ENCODE measurements around the gene UNC5B.
"Not testable (repeated sequence)": the region's sequence is repeated elsewhere in the genome, so short reads cannot be mapped to it uniquely, and the experiment has no call there.

UNC5B gene

DNA sequence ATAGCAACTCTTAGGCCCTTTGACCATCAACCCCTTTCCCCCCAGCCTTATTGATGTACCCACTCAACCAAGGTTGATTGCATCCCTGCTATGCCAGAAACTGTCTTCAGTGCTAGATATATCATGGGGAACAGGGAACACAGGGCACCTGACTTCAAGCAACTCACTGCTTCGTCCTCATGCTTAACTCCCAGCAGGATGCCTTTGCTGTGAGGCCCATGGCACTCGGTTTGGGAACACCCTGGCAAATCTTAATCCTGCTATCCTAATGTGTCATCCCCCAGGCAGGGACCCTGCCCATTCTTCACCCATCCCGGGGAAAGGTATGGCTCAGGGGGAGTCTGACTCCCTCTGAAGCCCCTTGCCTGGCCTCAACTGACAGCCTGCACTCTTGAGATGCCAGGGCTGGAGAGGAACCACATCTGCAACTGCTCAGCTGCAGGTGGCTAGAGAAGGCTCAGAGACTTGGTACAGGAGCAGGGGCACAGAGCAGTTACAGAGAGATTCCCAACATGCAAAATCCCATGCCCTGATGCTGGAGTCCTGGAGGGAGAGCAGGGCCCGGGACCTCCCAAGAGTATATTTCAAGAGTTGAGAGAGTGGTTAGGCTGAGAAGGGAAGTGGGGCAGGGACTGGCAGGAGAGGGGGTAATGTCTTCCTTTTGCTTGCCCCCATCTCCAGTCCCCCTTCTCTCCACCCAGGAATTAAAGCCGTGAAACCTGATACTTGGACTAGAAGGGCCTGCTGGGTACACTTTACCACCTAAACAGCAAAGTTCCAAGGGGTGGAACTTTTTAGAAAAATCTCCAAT is 2.4 kb upstream of the UNC5B start:
- DNase-seq, result no peak

DNA sequence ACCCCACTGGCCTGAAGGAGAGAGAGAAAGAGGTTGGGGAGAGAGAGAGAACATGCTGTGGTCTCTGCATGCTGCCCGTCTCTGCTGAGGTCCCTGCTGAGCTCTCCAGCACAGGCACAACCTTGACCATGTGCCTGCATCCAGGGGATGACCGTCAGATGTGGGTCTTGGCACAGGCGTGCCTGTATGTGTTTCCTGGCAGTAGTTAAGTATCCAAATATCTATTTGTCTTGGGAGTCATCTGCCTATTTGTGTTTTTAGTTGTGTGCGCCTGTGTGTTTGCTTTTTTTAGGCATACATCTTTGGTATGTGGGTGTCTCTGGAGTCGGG is 1.9 kb upstream of the UNC5B start:
- no peak for DNase-seq

DNA sequence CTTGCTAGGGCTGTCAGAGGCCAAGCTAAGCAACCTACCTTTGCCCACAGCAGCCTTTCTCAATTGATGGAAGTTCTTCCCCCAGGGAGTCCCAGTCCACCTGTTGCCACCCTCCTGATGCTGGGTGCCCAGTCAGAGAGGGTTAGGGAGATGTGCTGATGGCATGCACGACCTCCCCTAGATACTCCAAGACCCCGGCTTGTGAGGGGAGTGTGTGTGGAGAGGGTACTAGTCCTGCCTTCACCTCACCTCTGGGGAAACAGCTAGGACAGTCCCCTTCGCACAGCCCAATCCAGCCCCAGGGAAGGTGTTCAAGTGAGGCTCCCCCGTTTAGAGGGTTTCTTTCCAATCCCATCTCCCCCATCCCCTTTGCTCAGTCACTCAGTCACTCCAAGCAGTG is 1.3 kb upstream of the UNC5B start:
- DNase-seq, result no peak

DNA sequence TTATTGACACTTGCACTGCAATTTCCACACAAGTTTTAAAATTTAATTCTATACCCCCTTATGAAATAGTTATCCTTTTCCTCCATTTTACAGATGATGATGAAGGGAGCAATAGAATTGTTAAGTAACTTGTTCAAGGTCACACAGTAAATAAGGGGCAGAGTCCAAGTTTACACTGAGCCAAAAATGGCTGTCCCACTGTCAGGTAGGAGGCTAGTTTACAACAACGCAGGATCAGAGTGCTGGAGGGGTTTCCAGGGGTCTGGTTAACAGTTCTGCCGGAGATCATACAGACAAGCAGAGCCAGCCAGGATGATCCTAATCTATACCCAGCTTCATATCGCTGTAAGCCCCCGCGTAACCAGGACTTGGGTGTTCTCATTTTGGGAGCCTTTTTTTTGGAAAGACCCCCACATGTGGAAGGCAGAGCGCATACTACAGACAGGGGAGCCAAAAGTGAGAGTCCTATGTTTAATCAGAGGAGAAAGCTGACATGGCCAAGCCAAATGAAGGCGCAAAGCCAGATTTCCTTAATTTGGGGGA is 524 bp upstream of the UNC5B start:
- no peak for DNase-seq

DNA sequence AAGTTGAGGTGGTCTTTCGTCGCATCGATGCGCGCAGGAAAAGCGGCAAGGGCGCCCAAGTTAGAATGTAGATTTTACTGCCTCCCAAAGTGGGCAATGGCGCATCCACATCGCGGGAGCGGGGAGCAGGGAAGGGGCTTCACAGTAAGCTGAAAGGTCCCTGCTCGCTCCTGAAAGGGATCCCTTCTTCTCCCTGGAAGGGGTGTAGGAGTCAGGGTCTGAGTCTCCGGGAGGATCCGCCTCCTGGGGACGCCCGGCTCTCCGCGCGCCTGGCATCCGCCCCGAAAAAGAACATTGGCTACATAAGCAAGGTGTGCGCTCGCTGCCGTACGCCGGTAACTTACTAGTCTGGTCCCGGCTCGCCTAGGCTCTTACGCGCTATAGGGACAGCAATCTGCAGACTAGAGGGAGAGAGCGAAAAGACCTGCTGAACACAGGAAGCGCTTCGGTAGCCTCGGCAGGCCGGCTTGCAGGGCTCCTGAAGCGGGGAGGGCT is 804 bp downstream of the UNC5B start:
- DNase-seq, result peak in 1 of 2 experiments; percentile 28

DNA sequence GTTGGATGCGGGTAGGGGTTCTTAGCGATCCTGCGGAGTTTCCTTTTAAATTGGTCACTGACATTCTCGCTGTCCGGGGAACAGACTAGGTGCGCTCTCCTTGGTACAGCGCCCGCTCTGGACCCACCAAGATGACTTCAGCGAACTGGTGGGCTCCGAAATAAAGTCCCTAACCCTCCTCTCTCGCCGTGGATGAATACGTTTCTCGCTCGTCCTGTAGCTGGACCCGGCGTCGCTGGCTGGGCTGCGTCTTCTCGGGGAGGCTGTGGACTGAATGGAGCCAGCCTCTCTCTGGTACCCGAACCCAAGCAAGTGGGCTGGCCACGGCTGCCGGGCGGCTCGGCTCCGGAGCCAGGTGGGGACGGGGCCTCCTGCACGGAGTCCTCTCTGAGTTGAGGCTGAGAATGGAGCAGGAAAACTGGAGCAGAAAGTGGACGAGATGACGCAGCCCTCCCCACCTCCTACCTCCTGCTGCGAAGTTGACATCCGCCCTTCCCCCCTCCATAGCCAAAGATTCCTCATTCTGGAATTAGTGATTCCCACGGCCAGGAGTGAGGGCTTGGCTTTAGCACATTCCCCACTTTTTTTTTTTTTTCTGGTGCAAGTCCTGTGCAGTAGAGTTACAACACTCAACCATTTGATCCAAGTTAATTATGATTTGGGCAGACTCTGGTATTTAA is 1.5 kb downstream of the UNC5B start:
- no peak for DNase-seq

DNA sequence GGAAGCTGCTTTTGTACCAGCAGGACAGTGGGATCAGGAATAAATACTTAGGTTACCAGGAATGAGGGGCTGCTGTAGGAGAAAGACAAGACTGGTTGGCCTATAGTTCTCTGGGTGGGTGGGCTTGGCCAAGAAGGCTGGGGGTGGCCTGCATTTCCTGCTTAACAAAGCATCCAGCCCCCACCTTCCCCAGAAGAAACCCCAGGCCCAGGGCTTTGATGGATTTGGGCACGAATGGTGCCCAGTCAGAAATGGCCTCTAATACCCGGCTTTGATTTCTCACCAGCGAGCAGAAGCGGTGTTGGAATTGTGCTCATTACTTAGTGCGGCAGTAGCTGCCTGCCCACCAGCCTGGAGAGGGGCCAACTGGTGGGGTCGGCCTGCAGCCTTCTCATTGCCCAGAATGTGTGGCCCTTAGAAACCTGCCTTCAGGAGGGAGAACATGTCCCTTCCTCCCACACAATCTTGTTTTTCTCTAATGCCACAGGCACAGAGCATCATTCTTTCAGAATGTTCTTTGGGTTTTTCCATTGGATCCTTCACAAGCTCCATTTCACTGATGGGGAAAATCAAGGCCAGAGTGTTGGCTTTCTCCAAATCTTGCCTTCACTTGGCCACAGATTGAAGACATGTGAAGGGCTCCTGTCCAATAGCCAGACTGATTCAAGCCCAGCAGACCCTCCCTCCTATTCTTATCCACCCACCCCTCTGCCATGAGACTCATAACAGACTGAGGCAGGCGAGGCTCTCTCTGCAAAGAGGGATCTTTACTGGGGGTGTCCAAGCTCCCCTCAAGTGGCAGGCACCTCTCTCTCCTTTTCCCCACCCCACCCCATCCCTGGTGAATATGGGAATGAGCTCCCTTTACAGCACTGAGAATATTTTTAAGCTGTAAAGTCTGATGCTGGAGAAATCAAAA is 2.5 kb downstream of the UNC5B start:
- DNase-seq, result no peak

DNA sequence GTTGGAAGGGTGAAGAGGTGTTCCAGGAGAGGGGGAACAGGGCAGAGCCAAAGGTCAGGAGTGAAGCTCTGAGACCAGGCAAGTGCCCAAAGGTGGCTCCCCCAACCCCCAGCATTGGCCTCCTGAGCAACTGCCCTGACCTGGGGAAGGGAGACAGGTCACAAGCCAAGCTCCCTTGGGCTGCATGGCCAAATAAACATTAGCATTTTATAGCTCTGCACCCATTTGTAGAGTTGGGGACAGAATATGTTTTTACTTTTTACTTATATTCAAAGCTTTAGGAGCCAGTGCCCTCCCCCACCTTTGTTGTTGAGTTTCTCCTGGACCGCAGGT is 4.0 kb downstream of the UNC5B start:
- DNase-seq, result no peak

DNA sequence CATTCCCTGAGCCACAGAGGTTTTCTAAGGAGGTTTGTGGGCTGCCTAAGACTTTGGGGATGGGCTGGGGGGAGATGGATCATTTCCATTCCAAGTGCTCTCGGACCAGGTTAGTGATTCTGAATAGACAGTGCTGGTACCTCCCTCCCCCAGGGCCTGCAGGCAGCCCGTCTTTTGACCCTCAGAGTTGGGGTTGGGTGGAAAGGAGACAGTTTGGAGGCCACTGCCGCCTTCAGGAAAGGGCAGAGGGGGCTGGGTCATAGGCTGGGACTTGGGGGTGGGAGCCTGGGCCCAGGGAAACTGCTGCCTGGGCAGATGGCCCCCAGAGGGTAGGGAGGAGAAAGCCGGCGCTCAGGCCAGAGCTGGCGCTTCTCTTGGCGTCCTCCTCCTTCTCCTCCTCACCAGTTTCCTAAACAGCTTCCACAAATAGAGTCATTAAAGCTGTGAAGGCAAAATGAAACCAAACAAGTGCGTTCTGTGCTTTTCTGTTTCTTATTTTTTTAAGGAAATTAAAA is 4.4 kb downstream of the UNC5B start:
- no peak for DNase-seq

DNA sequence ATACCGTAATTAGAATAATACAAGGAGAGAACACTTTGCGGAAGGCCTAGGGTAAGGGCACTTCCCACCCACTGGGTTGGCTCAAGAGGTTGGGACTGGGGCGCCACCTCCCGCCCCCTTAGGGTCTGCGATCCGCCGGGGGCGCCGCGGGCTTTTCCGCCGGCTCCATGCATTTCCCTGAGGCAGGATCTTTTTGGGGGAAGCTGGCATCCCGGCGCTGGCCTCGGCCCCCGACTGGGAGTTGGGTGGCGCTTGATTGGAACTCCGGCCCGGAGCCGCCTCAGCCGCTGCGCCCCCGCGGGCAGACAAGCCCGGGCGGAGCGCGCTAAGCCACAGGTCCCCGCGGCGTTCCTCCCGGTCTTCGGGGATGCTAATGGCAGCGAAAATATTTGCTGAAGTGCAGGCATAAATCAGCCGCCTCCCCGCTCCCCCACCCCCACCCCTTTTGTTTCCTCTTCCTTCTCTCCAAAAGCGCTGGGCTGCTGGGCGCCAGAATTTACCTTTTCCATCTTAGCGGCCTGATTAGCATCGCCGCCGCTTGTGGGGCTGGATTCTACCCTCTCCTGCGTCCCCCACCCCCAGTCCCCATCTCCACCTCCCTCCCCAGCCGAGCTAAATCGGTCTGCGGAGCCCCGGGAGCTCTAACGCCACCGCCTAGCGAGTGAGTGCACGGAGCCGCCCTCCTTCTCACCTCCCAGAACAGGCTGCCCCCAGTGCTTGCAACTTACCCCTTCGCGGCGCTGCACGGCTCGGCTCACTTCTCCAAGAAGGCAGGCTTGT is 5.1 kb downstream of the UNC5B start:
- DNase-seq, result no peak

DNA sequence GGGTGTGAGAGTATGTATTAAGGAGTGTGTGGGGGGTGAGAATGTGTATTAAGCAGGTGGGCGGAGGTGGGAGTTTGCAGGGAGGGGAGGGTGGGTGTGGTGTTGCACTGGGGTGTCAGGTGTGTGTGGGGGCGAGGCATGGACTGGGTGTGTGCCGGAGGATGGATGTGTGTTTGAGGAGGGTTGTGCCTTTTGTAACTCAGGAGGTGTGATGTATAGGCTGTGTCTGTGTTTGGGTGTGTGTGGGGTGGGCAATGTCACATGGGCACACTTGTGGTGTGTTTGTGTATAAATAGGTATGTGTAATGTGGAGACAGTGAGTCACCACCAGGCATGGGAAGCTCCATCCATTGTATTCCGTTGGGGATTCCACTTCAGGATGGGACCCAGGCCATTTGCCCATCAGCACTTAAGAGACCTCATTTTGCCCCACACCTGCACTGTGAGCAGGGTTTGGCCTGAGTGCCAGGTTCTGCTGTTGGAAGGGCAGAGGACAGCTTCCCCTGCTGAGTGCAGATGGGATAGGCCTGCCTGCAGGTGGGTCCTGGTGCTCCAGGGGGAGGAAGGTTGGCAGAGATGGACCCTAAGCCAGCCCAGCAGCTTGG is 5.8 kb downstream of the UNC5B start:
- DNase-seq, result no peak

DNA sequence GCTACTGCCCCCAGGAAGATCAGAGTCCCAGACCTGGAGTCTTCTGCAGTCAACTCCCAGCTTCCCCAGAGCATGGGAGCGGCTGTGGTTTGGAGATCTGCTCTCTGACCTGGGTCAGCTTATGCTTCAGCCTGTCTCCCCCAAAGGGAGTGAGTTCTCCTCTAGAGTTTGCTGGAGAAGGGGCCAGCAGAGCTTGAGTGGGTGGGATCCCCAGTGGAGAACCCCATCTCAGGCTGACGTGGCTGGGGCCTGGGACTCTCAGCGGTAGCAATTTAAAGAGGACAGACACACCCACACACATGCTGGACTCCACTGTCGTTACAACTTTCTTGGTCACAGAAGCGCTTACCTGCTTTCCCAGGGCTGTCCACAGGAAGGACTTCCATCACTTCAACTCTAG is 6.3 kb downstream of the UNC5B start:
- DNase-seq, result no peak

DNA sequence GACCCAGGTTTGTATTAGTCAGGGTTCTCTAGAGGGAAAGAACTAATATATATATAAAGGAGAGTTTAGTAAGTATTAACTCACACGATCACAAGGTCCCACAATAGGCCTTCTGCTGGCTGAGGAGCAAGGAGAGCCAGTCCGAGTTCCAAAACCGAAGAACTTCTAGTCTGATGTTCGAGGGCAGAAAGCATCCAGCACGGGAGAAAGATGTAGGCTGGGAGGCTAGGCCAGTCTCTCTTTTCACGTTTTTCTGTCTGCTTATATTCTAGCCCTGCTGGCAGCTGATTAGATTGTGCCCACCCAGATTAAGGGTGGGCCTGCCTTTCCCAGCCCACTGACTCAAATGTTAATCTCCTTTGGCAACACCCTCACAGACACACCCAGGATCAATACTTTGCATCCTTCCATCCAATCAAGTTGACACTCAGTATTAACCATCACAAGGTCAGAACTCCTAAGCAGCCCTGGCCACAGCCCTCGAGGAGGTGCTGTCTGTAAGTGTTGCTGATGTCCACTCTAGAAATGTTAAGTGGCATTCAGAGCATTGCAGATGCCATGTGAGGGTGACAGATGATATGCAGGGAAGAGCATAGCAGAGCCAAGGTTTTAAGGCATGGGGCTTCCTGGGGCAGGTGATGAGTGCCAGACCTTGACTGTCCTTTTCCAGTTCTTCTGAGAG is 7.0 kb downstream of the UNC5B start:
- not testable (repeated sequence) for DNase-seq

DNA sequence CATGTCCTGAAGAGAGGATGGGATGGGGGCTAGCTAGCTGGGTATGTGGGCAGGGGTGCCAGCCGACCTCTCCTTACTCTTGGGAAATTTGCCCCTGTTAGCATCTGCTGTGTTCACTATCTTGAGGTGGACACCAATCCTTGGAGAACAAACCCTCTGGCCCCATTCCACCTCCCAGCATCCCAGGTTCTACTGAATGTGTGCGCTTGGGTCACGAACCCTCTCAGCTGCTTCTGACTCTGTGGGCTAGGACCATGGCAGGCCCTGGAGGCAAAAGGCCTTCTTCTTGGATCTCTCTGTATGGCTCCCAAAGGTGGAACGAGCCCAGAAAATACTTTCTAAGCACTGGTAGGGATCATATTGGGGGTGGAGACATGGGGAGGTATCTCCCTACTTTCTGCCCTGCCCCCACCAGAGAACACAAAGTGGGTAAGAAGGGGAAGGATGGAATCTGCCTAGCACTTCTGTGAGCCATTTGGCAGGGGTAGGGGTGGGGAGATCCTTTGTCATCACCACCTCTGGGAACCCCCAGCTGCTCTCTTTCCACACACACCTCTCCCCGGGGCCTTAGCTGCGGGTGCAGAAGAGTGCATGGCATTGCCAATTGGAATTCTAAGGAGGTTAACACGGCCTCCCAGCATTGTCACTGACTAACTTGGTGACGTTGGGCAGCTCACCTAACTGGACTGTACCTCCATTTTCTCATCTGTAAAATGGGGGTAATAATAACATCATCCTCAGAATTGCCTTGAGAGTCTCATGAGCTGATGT is 7.7 kb downstream of the UNC5B start:
- DNase-seq, result no peak

DNA sequence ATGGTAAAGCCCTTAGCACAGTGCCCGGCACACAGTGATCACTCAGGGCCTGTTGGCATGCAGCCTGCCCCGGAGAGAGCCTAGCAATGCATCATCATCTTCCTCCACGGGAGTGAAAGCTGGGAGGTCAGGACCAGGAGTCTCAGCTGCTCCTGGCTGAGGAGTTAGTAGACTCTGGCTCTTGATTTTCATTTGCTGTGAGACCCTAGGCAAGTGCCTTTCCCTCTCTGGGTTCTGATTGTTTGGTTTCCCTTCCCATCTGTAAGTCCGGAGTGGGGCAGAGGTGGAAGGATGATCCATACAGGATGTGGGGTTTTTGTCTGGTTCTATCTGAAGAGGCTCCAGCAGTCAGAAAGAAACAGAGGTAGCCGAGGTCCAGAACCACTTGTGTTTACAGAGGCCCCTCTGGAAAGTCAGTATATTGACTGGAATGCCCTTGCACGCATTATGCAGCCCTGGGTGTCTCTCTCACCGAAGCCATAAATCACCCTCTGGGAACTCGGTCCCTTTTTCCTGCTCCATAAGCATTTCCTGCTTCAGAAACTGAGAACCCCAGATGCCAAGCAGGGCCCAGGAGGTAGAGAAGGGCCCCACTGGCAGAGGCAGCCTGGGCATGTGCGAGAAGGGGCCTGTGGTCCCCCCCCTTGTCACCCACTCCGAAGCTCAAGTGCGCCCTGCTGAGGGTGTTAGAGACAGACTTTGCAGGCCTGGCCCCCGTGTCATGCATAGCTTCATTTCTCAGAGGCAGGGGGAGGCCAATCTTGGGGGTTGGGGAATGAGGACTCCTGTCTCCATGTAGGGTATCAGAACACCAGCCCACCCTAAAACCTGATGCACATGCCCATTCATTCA is 8.5 kb downstream of the UNC5B start:
- no peak for DNase-seq

DNA sequence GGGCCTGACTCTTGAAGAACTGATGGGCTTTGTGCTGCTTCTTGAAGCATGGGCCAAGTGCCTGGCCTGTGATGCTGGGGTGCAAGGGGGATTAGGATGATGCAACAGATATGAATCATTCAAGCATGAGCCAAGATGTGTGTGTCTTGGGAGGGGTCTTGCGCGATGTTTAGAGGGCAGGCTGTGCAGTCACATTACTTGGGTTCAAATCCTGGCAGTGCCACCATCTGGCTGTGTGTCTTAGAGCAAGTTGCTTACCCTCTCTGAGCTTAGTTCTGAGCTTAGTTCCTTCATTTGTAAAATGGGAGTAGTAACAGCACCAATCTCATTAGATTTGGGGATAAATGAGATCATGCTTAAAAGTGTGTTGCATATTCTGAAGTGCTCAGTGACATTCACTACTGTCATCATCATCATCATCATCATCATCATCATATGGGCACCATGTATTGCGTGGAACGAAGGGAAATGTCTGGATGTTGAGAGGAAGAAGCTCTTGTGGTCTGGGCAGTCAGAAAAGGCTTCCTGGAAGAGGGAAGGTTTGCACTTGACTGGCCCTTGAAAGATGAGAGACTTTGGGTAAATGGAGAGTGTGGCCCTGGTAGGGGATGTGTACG is 9.3 kb downstream of the UNC5B start:
- DNase-seq, result no peak

DNA sequence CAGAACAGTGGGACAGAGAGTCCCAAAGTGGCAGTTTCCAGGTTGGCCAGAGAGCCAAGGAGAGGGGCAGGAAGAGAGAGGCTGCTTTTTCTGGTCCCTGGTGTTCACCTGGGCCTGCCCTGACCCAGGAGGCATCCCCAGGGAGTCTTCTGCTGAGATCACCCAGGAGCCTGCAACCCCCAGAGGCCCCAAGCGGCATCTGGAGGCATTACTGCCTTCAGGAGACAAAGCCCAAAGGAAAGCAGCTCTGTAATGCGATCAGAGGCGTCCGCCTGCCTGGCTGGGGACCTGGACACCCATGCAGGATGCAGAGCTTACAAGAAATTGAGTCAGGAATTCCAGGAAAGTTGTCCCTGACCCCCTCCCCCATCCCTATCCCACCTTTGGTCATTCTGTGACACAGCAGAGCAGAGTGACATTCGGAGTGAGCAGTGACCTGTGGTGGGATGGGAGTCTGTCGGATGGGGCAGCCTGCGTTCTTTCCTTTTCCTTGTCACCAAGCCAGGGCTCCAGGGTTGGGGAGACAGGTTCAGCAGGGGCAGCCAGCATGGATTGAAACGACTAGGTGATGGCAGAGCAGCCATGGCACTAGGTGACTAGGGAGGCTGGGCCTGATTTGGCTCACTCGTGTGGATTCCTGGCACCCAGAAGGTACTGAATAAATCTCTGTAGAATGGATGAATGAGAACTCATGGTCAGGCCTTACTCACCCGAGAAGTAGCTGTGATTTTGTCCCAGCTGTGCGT is 10.4 kb downstream of the UNC5B start:
- DNase-seq, result no peak
